Cerebellar cortex (tissue), 1 donor: ENCODE measurements around the gene NAPEPLD.
"Not testable (repeated sequence)": the region's sequence is repeated elsewhere in the genome, so short reads cannot be mapped to it uniquely, and the experiment has no call there.

Experiments
- DNase-seq: peaks from one replicate; pipeline ENCODE4 v3.0.0-alpha.2; 2015; ENCODE audit warnings: low spot score

The NAPEPLD gene

GRCh38 chr7:103063895-103064294, 85.0 kb downstream of the NAPEPLD start:
- no peak for DNase-seq

DNA sequence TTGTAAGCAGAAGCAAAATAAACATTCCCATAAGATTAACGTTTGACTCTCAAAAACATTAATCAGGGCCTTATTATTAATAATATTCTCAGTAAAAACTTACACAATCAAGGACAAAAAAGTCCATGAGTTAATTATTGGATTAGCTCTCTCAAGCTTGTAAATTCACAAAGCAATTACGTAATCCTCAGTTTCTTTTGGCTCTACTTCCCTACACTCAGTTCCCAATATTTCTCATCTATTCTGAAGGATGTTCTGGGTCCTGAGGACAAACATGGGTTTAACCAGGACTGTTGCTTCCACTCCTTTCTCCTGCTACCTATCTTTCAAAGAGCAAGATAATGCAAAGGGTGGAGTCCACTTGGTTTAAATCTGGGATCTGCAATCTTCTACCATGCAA, 89.4 kb downstream of the NAPEPLD start:
- no peak for DNase-seq

DNA sequence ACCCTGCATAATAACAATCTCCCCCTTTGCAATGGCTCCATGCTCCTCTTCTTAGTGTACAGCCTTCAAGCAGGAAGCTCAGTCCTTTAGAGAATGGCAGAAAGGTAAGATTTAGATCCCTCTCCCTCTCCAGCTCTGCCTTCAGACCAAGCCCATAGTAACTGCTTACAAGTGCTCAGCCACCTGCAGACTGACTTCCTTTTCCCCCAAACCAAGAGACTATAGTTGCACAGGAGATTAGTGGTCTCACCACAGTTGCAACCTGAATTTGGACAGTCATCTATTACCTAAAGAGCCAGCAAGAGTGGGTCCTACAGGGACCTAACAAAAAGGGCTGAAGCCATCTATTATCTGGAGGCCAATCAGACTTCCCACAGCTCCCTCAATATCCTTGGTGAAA, 90.8 kb downstream of the NAPEPLD start:
- no peak for DNase-seq

DNA sequence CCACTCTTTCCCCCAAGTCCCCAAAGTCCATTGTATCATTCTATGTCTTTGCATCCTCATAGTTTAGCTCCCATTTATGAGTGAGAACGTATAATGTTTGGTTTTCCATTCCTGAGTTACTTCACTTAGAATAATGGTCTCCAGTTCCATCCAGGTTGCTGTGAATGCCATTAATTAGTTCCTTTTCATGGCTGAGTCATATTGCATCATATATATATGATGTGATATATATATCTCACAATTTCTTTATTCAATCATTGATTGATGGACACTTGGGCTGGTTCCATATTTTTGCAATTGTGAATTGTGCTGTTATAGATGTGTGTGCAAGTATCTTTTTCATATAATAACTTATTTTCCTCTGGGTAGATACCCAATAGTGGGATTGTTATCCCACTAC, 92.9 kb downstream of the NAPEPLD start:
- not testable (repeated sequence) for DNase-seq

- no peak for DNase-seq
Measured at GRCh38 chr7:103051519-103051918, 97.4 kb downstream of the NAPEPLD start.
